K562 (cell line): ENCODE measurements around the gene CLDND2. TPM values are rescaled to one million over a fixed set of nuclear protein-coding genes. Genes with fewer than 3 reads are reported as not detected.

Source experiments
- CBX8 ChIP-seq: fragments of 200-600 bp; sonication (generic); IDR thresholded peaks from 2 replicates; pipeline ENCODE4 v1.6.1; 2012; ENCODE audit warnings: borderline replicate concordance, mixed run types, low read depth, mild to moderate bottlenecking, moderate library complexity, mixed read lengths, low read length, control low read depth, inconsistent platforms; ENCODE audit not compliant: poor library complexity, severe bottlenecking; ENCODE audit errors: extremely low read depth
- DLX4 ChIP-seq: fragments of 250-450 bp; sonication (Bioruptor Pico); IDR thresholded peaks from 2 replicates; pipeline ENCODE4 v1.6.1; 2021; ENCODE audit warnings: mild to moderate bottlenecking
- EHMT2 ChIP-seq: fragments of 450-650 bp; IDR thresholded peaks from 2 replicates; pipeline ENCODE4 v1.6.1; 2018; ENCODE audit warnings: antibody characterized with exemption
- HNRNPL ChIP-seq: fragments of 200-400 bp; formaldehyde crosslinking; IDR thresholded peaks from 2 replicates; pipeline ENCODE4 v1.6.1; 2017; ENCODE audit warnings: low read depth, mild to moderate bottlenecking, low read length
- HSF4 ChIP-seq: fragments of 250-450 bp; sonication (Bioruptor Pico); IDR thresholded peaks from 2 replicates; pipeline ENCODE4 v2.1.2; 2022; ENCODE audit warnings: mild to moderate bottlenecking, moderate library complexity, borderline replicate concordance
- KAT2B ChIP-seq: IDR thresholded peaks from one replicate; pipeline ENCODE4 v1.6.1; 2012; ENCODE audit warnings: low read depth, mild to moderate bottlenecking, control low read depth, inconsistent platforms, low read length, moderate library complexity
- KAT8 ChIP-seq: fragments of 450-650 bp; IDR thresholded peaks from 2 replicates; pipeline ENCODE4 v1.6.1; 2016; ENCODE audit warnings: low read depth, mild to moderate bottlenecking
- KLF10 ChIP-seq: fragments of 250-450 bp; sonication (Bioruptor Pico); IDR thresholded peaks from 2 replicates; pipeline ENCODE4 v1.6.1; 2021; ENCODE audit warnings: matching md5 sums
- MAFF ChIP-seq: IDR thresholded peaks from 2 replicates; pipeline ENCODE4 v1.6.1; 2012; ENCODE audit warnings: low read length, improper control_type of control experiment
- MCM7 ChIP-seq, 2 experiments: fragments of 450-650 bp; IDR thresholded peaks; 2 replicates each; pipeline ENCODE4 v1.6.1; 2016 to 2018
- MTF1 ChIP-seq: fragments of 250-450 bp; sonication (Bioruptor Pico); IDR thresholded peaks from 2 replicates; pipeline ENCODE4 v1.9.0; 2021; ENCODE audit warnings: moderate library complexity, mild to moderate bottlenecking, inconsistent platforms, borderline replicate concordance
- MYC ChIP-seq, 2 experiments: fragments of 250-450 bp in 1 of 2; sonication (Bioruptor Pico) in 1 of 2; IDR thresholded peaks; 2 replicates each; pipeline versions ENCODE4 v1.5.1 to v1.6.1; 2012 to 2021; ENCODE audit warnings: low read depth in 2 of 2, borderline replicate concordance in 1 of 2, improper control_type of control experiment in 1 of 2, low read length in 1 of 2, mild to moderate bottlenecking in 1 of 2, moderate library complexity in 1 of 2
- NCOA1 ChIP-seq: fragments of 450-650 bp; IDR thresholded peaks from 2 replicates; pipeline ENCODE4 v1.6.1; 2016; ENCODE audit warnings: low read depth
- NFXL1 ChIP-seq: fragments of 450-650 bp; formaldehyde crosslinking; IDR thresholded peaks from 2 replicates; pipeline ENCODE4 v1.4.0; 2021; ENCODE audit warnings: mild to moderate bottlenecking
- PHF21A ChIP-seq: fragments of 450-650 bp; IDR thresholded peaks from 2 replicates; pipeline ENCODE4 v1.6.1; 2017; ENCODE audit warnings: low read depth, borderline replicate concordance
- POLR2H ChIP-seq: IDR thresholded peaks from 2 replicates; pipeline ENCODE4 v1.6.1; 2016; ENCODE audit warnings: missing genetic modification characterization, low read depth, mild to moderate bottlenecking, control low read depth, missing compliant biosample characterization, moderate library complexity
- PRMT5 ChIP-seq: sonication (generic); formaldehyde crosslinking; IDR thresholded peaks from 2 replicates; pipeline ENCODE4 v1.5.0; 2020; ENCODE audit warnings: missing genetic modification reagents
- RAD51 ChIP-seq: fragments of 450-650 bp; IDR thresholded peaks from 2 replicates; pipeline ENCODE4 v1.7.1; 2016; ENCODE audit warnings: low read depth, mild to moderate bottlenecking, borderline replicate concordance
- RBM17 ChIP-seq: fragments of 200-400 bp; formaldehyde crosslinking; IDR thresholded peaks from 2 replicates; pipeline ENCODE4 v1.6.1; 2017; ENCODE audit warnings: low read depth, mild to moderate bottlenecking, low read length, borderline replicate concordance
- RBM39 ChIP-seq: fragments of 200-400 bp; formaldehyde crosslinking; optimal IDR thresholded peaks from 2 replicates; pipeline ENCODE3; 2018; ENCODE audit warnings: low read depth, low read length
- RNF2 ChIP-seq: sonication (generic); IDR thresholded peaks from 2 replicates; pipeline ENCODE4 v1.6.1; 2016
- SOX6 ChIP-seq: fragments of 450-650 bp; IDR thresholded peaks from 2 replicates; pipeline ENCODE4 v1.6.1; 2014; ENCODE audit warnings: mild to moderate bottlenecking
- SP1 ChIP-seq: sonication (generic); formaldehyde crosslinking; IDR thresholded peaks from 2 replicates; pipeline ENCODE4 v1.8.1; 2022; ENCODE audit warnings: mild to moderate bottlenecking, missing genetic modification reagents
- ZFPM2 ChIP-seq: fragments of 250-450 bp; sonication (Bioruptor Pico); IDR thresholded peaks from 2 replicates; pipeline ENCODE4 v1.5.1; 2022; ENCODE audit warnings: mild to moderate bottlenecking
- ZNF124 ChIP-seq: sonication (generic); formaldehyde crosslinking; IDR thresholded peaks from 2 replicates; pipeline ENCODE4 v1.8.1; 2022; ENCODE audit warnings: missing genetic modification reagents
- ZNF143 ChIP-seq: sonication (generic); formaldehyde crosslinking; IDR thresholded peaks from 2 replicates; pipeline ENCODE4 v1.9.0; 2022; ENCODE audit warnings: mild to moderate bottlenecking, missing genetic modification reagents
- ZNF197 ChIP-seq: fragments of 200-800 bp; sonication (Bioruptor generic); IDR thresholded peaks from 2 replicates; pipeline ENCODE4 v1.6.1; 2016; ENCODE audit warnings: low read depth, missing genetic modification characterization, missing compliant biosample characterization
- ZNF253 ChIP-seq: fragments of 250-450 bp; sonication (Bioruptor Pico); conservative IDR thresholded peaks from 2 replicates; pipeline ENCODE4 v1.6.1; 2021; ENCODE audit warnings: mild to moderate bottlenecking
- ZNF324 ChIP-seq: fragments of 250-450 bp; sonication (Bioruptor Pico); IDR thresholded peaks from 2 replicates; pipeline ENCODE4 v1.4.0; 2020; ENCODE audit warnings: mild to moderate bottlenecking
- ZNF551 ChIP-seq: fragments of 250-450 bp; sonication (Bioruptor Pico); IDR thresholded peaks from 2 replicates; pipeline ENCODE4 v1.5.0; 2021; ENCODE audit warnings: mild to moderate bottlenecking, moderate library complexity
- ZNF561 ChIP-seq: fragments of 450-650 bp; formaldehyde crosslinking; conservative IDR thresholded peaks from 2 replicates; pipeline ENCODE4 v1.4.0; 2020; ENCODE audit warnings: mild to moderate bottlenecking, moderate library complexity
- ZNF830 ChIP-seq: fragments of 250-450 bp; sonication (Bioruptor Pico); IDR thresholded peaks from 2 replicates; pipeline ENCODE4 v1.5.0; 2021; ENCODE audit warnings: mild to moderate bottlenecking
- polyA plus RNA-seq, 8 experiments: library from polyadenylated mRNA; depleted of rRNA in 4 of 8; stranded (reverse) in 5 of 8; unstranded in 3 of 8; fragments of >200 nt; fragmentation: Nextera tagmentation in 2 of 8; fragmentation: Illumina TruSeq in 1 of 8; extraction: Ambion mirVana in 2 of 8; extraction: Trizol in 1 of 8; gene quantifications; 2 replicates each; pipeline versions ENCODE4 v1.2.1 to v1.2.3, GENCODE V29; 2011 to 2014; ENCODE audit warnings: inconsistent platforms in 1 of 8, missing spikeins in 1 of 8
- total RNA-seq, 7 experiments: library from RNA; depleted of rRNA in 6 of 7; stranded (reverse); fragments of >200 nt in 6 of 7; fragmentation: Illumina TruSeq in 2 of 7; extraction: Trizol in 2 of 7; gene quantifications; 2 replicates each; pipeline versions ENCODE4 v1.2.1 to v1.2.3, GENCODE V29; 2011 to 2021; ENCODE audit warnings: low replicate concordance in 1 of 7

CLDND2 gene
- total and polyA plus RNA-seq, 9 of the 15 experiments (the other 6 are each of a cell fraction or from before 2014, with no cell fraction given): 0.45 to 4.0 (median 1.2) TPM; not detected in 3

DNA sequence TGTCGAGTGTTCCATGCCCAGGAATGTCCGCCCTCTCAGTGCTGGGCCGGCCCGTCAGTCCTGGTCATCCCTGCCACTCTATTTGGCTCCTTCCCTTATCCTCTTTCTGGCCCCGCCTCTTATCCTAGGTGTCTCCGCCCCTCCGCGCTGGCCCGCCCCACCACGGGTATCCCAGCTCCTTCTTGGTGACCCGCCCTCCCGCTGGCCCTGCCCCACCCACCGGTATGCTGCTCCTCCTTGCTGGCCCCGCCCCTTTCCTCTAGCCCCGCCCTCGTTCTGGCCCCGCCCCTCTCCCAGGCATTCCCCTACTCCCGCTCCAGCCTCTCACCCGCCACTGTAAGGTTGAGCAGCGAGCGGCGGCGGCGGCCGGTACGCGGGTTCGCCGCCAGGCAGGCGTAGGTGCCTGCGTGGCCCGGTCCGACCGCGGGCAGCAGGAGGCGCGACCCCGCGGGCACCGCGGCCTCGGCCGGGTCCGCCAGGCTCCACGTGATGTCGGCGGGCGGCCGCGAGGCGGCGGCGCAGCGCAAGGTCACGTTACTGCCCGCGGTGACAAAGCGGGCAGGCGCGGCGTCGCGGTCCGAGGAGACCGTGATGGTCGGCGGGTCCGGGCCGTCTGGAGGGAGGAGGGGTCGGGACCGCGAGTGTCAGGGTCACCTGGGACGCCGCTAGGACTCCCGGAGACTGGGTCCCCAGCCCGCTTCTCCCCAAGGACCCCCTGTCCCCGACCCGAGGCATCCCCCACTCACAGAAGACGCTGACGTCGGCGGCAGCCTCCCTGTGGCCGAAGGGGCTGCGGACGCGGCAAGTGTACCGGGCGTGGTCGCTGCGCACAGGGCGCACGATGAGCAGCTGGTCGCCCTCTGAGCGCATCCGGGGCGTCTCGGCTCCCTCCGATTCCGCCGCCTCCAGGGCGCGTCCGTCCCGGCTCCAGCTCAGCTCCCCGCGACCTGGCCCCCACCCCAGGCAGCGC, 28.8 kb downstream of the CLDND2 start (continued):
- TF ChIP-seq PRMT5 (CRISPR knock-in tag) (no peak), RNF2 (0 out of 2 replicates have a peak, but pooled peaks have one; percentile 26), RBM39 (no peak), MYC (IDR thresholded peaks at IDR 0.05; ENCODE audit: low read depth, low read length) (peak; percentile 81), MYC (CRISPR knock-in tag; IDR thresholded peaks at IDR 0.05; ENCODE audit: borderline replicate concordance, low read depth) (no peak), ZNF324 (CRISPR knock-in tag) (no peak), SOX6 (peak; percentile 53), HSF4 (CRISPR knock-in tag) (peak; percentile 55; the same call in 1 of the 2 replicates), NCOA1 (no peak), MCM7 (IDR thresholded peaks at IDR 0.05) (no peak), ZNF551 (CRISPR knock-in tag) (no peak), RAD51 (no peak), ZNF561 (CRISPR knock-in tag) (no peak), DLX4 (no peak), HNRNPL (peak; percentile 82; the same call in 1 of the 2 replicates), KAT2B (no peak), SP1 (CRISPR knock-in tag) (peak; percentile 72), NFXL1 (CRISPR knock-in tag) (no peak), ZNF253 (CRISPR knock-in tag) (no peak), PHF21A (no peak), ZNF830 (CRISPR knock-in tag) (no peak), RBM17 (no peak), MTF1 (CRISPR knock-in tag) (no peak), MAFF (no peak), ZNF197 (no peak), ZNF124 (CRISPR knock-in tag) (no peak), CBX8 (no peak), POLR2H (tag) (peak; percentile 92), ZNF143 (CRISPR knock-in tag) (peak; percentile 40; the same call in 1 of the 2 replicates), KLF10 (CRISPR knock-in tag) (no peak), KAT8 (no peak), EHMT2 (no peak), ZFPM2 (CRISPR knock-in tag) (no peak)
